GM15510 (cell line): ENCODE data around the gene BID.

Source experiments
- POLR2A ChIP-seq: IDR thresholded peaks from 3 replicates; pipeline ENCODE4 v1.6.1; 2011; ENCODE audit warnings: borderline replicate concordance; ENCODE audit not compliant: insufficient read length; ENCODE audit errors: extremely low read depth

Gene BID

DNA sequence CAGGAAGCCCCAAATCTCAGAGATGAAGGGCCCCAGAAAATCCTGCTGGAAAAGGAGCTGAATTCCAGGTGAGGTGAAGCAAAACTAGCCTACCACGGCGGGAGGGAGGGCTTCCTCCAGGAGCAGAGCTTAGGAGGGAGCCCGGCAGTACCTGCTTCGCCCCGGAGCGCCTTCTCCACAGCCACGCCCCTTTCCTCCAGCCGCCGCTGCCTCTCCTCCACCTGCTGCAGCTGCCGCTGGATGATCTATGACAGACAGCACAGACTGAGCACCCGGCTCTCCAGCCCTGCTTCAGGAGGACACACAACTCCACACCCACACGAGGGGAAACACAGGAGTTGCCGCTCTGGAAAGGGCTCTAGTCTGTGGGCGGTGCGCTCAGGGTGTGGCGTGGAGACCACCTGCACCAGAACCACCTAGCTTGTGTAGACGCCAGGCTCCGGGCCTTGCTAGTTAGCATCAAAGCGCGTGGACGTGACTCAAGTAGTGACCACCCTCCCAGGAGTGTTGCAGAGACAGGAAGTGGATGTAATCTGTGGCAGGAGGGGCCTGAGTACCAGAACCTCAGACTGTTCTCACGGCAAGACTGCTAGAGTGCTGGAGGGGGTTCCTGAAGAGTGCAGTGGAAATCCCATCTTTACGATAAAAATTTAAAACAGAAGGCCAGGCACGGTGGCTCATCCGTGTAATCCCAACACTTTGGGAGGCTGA is 34.6 kb upstream of the BID start:
- TF ChIP-seq POLR2A: no peak

DNA sequence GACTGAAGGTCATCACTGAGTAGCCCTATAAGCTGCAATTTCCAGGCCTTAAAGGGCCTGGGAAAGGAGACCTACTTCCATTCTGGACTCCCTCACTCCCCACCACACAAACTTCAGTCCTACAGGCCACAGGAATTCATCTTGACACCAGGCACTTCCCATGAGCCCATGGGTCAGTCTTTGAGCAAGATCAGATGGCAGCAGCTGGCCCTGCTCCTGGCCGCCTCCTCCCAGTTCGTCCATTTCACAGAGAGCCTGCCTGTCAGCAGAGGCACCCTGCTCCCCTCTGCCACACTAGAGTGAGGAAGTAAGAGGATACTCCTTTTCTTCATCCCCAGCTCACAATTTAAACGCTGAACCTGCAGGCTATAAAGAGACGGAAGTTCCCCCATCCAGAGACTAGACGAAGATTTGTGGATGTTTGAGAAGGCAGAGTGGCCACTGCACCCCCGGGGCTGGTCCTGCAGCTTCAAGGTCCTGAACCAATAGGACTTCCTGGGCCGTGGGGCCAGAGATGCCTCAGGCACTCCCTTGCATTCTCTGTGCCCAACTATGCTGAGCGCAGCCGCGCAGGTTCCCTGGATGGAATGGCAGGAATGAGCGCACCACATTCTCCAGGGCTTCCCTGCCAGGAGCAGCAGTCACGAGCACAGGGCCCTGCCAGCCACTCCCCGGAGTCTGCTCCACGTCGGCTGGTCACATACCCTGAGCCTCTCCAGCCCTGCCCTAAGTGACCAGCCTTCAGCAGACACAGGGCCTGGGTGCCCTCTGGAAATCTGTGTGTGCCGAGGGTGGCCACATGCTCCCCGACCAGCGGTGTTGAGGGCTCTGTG is 33.5 kb upstream of the BID start:
- no peak for TF ChIP-seq POLR2A

DNA sequence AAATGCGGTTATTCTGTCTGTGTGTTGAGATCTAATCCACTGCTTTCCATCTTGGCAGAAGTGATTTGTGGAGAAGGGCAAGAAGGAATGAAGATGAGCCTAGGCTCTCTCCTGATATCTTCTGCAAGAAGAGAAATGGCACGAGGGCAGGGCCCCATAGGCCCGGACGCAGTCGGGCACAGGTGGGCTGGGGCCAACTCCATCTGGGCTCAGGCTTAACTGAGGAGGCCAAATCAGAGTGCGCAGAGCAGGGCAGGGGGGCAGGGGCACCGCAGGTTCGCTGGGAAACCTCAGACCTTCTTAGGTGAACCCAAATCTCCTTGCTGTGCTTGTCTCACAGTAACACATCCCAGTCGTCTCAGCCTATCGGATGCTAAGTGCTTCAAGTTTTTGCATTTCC is 32.8 kb upstream of the BID start:
- no peak for TF ChIP-seq POLR2A

DNA sequence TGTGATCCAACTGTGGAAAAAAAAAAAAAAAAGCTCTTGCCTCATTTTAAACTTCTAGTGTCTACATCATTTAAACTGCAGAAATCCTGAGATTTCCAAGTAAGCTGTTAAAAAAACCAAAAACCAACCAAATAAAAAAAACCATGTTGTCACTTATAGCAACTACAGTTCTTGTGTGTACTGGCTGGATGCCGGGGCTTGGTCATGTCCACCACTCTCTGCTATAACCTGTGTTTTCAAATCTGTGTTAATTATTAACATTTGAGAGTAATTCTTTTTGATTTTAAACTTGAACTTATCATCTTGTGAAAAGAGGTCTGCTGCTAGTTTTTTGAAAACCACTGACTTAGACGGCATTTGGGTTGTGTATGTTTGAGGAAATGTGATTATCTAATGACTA is 32.2 kb upstream of the BID start:
- no peak for TF ChIP-seq POLR2A

DNA sequence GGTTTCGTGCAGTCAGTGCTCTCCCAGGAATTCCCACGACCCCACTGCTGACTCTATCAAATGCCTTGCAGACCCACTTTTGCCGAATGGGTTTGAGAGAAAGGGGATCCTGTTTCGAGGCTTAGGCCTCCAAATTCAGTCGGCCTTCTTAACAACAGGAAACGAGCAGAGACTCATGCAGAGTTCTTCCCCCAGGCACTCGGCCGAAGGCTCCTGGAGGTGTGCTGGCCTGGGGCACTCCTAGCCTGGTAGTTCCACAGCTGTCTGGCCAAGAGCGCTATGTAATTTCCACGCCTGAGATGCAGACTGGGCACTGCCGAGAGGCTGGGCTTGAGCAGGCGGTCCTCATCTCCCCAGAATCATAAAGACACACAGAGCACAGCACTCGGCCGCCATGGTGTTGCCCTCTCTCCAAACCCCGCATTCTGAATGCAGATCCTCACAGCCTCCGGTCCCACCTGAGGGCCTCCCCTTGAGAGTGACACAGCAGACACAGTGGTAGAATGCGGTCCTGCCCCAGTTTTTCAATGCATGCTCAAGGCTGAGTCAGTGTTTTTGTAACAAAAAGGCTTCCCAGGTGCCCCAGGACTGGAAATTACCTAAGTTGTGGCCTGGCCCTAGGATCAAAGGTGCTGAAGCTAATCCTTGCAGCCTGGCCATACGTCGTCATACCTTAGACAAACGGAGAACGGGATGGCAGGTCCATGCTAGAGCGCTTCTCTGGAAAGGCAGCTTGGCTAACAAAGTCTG is 30.2 kb upstream of the BID start:
- TF ChIP-seq POLR2A: no peak

DNA sequence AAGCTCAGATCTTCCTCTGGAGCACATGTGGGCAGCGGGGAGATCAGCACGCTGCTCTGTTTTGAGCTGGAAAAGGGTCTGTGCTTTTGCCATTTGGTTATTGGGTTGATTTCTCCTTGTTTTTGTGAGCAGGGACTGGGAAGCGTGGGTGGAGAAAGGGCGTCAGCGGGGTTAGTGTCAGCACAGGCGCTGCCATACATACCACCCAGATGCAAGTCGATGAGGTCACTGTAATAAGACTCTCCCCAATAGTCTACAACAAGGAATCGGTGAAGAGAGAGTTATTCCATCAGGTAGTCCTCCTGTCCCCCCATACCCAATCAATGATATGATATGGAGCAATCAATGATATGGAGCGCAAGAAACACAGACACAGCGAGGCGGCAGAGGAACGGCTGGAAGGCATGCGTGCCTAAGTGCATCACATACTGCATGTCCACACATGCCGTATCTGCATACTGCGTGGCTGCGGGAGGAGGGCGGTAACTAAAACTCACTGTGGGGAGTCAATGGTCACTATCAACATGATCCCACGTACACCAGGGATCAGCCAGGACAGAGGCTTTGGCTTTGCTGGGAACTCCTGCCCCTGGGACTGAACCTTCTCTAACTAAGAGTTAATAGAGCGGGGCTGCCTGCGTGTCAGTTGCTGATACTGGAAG is 29.5 kb upstream of the BID start:
- no peak for TF ChIP-seq POLR2A

DNA sequence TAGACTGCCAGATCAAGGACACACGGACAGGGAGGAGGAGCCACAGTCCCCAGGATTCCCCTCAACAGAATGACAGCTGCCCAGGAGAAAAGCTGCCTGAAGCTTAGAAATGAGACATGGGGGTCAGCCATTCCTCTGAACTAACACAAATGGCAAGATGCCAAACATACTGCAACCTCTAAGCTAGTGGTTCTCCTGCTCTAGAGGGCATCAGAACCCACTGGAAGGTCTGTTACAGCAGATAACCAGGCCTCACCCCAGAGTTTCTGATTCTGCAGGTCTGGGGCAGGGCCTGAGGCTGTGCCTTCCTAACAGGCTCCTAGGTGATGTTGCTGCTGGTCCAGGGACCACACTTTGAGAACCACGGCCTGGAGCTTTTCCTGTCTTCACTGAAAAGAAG is 28.6 kb upstream of the BID start:
- TF ChIP-seq POLR2A: no peak

DNA sequence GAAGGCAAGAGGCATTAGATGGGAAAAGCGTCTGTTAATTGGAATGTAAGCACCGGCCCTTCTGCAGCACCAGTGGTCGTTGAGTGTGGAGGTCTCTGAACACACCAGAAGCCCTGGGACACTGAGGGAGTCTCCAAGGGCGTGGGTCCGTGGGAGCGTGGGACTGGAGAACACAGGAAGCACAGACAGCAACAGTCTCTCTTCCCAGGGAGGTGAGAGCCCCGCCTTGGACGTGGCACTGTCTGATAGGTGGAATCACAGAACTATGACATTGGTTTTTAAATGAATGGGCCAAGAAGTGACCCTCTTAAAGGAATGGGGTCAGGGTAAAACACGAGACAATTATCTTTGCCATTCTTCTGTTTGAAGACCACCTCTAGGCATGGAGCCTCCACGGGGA is 28.1 kb upstream of the BID start:
- TF ChIP-seq POLR2A: no peak

DNA sequence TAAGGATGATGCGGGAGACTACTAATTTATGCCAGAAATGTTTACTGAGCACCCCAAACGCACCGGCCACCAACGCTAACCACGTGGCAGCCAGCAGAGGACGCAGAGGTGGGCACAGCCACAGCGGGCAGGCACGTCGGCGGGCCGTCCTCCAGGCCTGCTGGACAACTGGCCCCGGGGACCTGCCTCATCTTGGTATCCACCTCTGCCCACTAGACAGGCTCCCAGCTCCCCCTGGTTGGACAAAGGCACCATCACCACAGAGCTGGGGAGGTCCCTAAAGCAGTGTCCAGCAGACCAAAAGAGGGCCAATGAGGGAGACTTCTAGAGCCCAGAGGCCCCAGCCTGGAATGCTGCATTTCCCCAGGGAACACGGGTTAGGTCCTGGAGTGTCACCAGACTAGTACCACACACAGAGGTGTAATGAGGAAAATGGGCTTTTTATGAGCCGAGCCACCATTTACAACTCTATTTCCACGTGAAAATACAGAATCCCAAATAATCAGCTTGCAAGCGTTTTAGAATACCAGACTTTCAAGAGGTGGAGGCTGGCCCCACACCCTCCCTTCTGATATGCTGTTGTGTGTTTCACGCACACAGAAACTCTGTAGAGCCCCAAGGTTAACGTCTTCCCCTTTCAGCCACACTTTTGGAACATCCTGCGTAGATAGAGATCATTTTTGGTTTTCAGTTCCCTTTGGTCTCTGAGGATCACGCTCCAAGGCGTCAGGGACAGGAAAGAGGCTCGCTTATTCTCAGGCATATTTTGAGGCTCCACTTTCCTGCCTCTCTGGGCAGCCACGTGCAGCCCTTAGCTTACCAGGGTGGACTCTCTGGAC is 23.7 kb upstream of the BID start:
- TF ChIP-seq POLR2A: no peak

DNA sequence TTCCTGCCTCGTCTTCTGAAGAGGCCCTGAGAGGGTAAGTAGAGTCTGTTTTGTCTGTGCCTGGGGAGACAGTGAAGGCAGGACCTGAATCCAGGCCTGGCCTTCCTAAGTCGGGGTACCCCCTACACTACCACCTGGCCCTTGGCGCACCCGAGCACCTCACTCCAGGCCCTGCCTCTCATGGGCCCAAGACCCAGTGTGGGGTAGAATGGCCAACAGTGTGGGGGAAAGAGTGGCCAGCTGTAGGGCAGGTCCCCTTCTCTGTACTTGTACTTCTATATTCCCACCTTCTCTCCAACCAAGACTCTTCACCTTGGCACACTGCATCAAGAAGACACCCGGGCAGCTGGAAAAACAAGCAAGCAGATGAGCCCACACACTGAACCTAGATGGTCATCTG is 22.4 kb upstream of the BID start:
- no peak for TF ChIP-seq POLR2A

DNA sequence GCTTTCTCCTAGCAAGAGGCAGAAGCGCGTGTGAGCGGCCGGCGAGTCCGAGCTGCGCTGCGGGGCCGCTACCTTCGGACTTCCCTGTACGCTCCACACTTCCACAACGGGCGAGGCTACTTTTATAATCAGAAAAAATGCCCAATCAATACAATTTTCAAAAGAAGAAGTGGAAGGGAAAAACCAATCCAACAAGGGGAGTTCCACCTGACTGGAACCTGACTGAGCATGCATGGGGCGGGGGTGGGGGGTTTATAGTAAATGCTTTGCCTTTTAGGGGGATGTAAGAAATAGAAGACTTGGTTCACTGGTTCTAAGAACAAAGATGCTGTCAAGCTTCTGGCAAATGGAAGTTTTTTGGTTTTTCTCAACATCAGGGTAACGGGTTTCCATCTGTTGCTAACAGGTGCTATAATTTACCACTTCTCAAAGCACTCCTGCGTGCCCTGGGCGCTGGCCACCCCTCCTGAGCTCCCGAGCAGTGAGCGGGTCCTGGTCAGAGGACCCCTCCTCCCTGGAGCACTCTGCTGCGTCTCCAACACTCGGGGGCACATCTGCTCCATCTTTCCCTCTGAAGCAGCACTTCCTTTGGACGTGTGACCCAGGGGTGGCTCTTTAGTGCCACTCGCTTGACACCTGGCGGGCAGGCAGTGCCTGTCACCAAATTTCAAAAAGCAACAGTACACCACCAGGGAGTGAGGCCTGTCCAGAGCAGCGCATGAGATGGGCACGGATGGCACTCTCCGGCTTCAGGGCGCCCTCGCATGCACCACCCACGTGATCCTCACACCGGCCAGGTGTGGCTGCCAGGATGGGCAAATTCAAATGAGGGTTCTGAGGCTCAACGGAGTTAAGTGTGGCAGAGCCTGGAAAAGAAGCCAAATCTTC is 21.6 kb upstream of the BID start:
- TF ChIP-seq POLR2A: no peak

DNA sequence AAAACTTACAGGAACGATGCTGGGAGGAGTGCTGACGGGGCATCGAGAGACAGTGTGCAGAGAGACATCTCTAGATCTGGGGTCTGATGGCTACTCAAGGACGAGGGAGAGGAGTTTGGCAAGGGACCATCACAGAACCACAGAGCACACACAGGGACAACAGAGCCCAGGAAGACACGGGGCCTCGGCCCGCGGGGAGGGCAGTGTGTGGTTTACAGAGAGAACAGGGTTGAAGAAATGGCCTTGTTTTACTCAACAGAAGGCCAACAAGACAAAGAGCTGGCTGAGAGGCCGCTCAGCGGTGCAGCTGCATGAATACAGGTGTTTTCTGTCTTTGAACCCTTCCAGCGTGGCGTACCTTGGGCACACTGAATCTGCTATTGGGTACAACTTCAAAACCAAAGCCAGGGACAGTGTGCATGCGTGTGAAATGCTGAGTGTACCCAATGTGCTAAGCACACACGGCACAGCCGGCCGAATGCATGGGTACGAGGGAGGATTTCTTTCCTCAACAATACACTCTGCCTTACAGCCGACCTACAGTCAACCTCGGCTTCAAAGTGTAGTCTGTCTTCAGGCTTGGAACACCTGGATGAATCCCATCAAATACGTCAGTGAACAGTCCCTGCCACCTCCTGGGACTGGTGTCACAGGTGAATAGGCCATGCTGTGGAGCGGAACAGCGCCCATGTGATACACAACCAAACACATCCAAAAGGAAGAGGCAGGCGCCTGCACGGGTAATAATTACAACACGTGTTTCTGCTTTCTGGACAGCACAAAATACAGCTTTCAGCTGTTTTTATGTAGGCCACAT is 20.7 kb upstream of the BID start:
- no peak for TF ChIP-seq POLR2A
